ENCODE results near the gene ZNF516. TPM values are rescaled to one million over a fixed set of nuclear protein-coding genes. Genes with fewer than 3 reads are reported as not detected.

ZNF516 gene
- total RNA-seq, 1 experiment from 2014 or later = 22.6 TPM

- no peak overlapping the region; a peak in 1 of 5 replicates for H3K4me3 Mint-ChIP-seq
- H2BK5ac ChIP-seq (ENCODE audit: insufficient read length, low read length) = no peak overlapping the region
- no peak overlapping the region for H4K5ac ChIP-seq (ENCODE audit: insufficient read length, low read depth, low read length)
- H4K91ac ChIP-seq (ENCODE audit: insufficient read length, low read depth, low read length) = no peak overlapping the region
- peaks cover 4 to 6% of the 10 kb centered on the region in 2 experiments for H3K4me1 Mint-ChIP-seq
- H3K4ac ChIP-seq (ENCODE audit: low read depth, low read length) = no peak overlapping the region
- no peak overlapping the region for H2BK20ac ChIP-seq (ENCODE audit: low read depth, low read length, poor library complexity, severe bottlenecking)
- H2BK15ac ChIP-seq (ENCODE audit: low read depth, low read length) = no peak overlapping the region
- H4K8ac ChIP-seq (replicated peaks; ENCODE audit: insufficient read length, low read depth, low read length) = no peak overlapping the region
- H3K18ac ChIP-seq (ENCODE audit: insufficient read length, low read depth, low read length) = no peak overlapping the region
- no peak overlapping the region for H3K27ac Mint-ChIP-seq
- no peak overlapping the region for H3K23ac ChIP-seq (ENCODE audit: insufficient read length, low read depth, low read length)
- no peak overlapping the region for H3K27ac ChIP-seq (ENCODE audit: insufficient read length, low read depth, low read length)
- H3T11ph ChIP-seq (ENCODE audit: low read length) = no peak overlapping the region
- H3K9me3 Mint-ChIP-seq = no peaks in the 10 kb centered on the region
- H3K23me2 ChIP-seq (ENCODE audit: insufficient read length, low read depth, low read length, poor library complexity, severe bottlenecking) = no peaks in the 10 kb centered on the region
- no peak overlapping the region for H2AFZ ChIP-seq (ENCODE audit: low read length)
- H3K79me1 ChIP-seq (ENCODE audit: insufficient read depth, low read depth, low read length, poor library complexity, severe bottlenecking) = no peaks in the 10 kb centered on the region
- no peaks in the 10 kb centered on the region for H4K20me1 ChIP-seq (ENCODE audit: control insufficient read depth, insufficient read depth, insufficient read length)
- no peak overlapping the region for H3K4me2 ChIP-seq (ENCODE audit: insufficient read depth, insufficient read length, low read length)
- no peak for TF ChIP-seq CTCF (conservative IDR thresholded peaks at IDR 0.05)
- H3K14ac ChIP-seq (ENCODE audit: insufficient read depth, low read length) = no peak overlapping the region
- no peak overlapping the region for H2BK12ac ChIP-seq (ENCODE audit: insufficient read length, low read depth, low read length)
- no peaks in the 10 kb centered on the region; a peak in 1 of 7 replicates for H3K36me3 Mint-ChIP-seq (ENCODE audit: insufficient read depth in 1 of 3, low read depth in 3 of 3)
- no peak overlapping the region for H3K56ac ChIP-seq (ENCODE audit: insufficient read length, low read depth, low read length)
- peaks cover 3% of the 10 kb centered on the region for H3K27me3 Mint-ChIP-seq (ENCODE audit: low read depth)
- no peak overlapping the region for H2AK5ac ChIP-seq (ENCODE audit: insufficient read length, low read length)
- no peak overlapping the region for H3K9ac ChIP-seq (ENCODE audit: extremely low read depth, insufficient read length, low read length)
- H3K27me3 ChIP-seq (ENCODE audit: insufficient read depth, low read length) = no peaks in the 10 kb centered on the region
- no peaks in the 10 kb centered on the region for H3K9me3 ChIP-seq (ENCODE audit: control insufficient read depth, low read depth, low read length)
- H3K4me1 ChIP-seq (ENCODE audit: insufficient read depth, low read length) = no peaks in the 10 kb centered on the region
- no CpG with 5 or more reads among the region's 11 CpGs for WGBS (ENCODE audit: extremely low coverage, insufficient read length, low lambda C conversion rate)
- DNase-seq = no peak
- H3K79me2 ChIP-seq (ENCODE audit: insufficient read depth, low read length) = no peaks in the 10 kb centered on the region
- no peak overlapping the region for H2BK120ac ChIP-seq (ENCODE audit: low read depth, low read length, poor library complexity, severe bottlenecking)
Measured at GRCh38 chr18:76538846-76539245, 43.8 kb upstream of the ZNF516 start.

All from H9 (cell line).